Activated naive CD8-positive, alpha-beta T cell treated with anti-CD3 and anti-CD28 coated beads for 36 hours (primary cell): Measurements from ENCODE around the gene GRIA1. TPM values are rescaled to one million over a fixed set of nuclear protein-coding genes. Genes with fewer than 3 reads are reported as not detected.
"Not testable (repeated sequence)": the region's sequence is repeated elsewhere in the genome, so short reads cannot be mapped to it uniquely, and the experiment has no call there.

Source experiments
- DNase-seq: peaks from one replicate; pipeline ENCODE4 v3.0.0; 2021
- H3K27ac Mint-ChIP-seq: one replicate; pipeline ENCODE4 v1.8.0; 2022; ENCODE audit warnings: mild to moderate bottlenecking, moderate library complexity, mixed read lengths
- H3K27me3 Mint-ChIP-seq: one replicate; pipeline ENCODE4 v1.8.0; 2022; ENCODE audit warnings: mild to moderate bottlenecking, mixed read lengths
- H3K36me3 Mint-ChIP-seq: one replicate; pipeline ENCODE4 v1.8.0; 2021; ENCODE audit warnings: mild to moderate bottlenecking, mixed read lengths
- H3K4me1 Mint-ChIP-seq: one replicate; pipeline ENCODE4 v1.8.0; 2021; ENCODE audit warnings: mixed read lengths
- H3K4me3 Mint-ChIP-seq: one replicate; pipeline ENCODE4 v1.8.0; 2022; ENCODE audit warnings: mild to moderate bottlenecking, moderate library complexity, mixed read lengths
- H3K9me3 Mint-ChIP-seq: one replicate; pipeline ENCODE4 v1.8.0; 2022; ENCODE audit warnings: mixed read lengths
- total RNA-seq, 2 experiments: library from RNA; stranded (reverse); gene quantifications; one replicate each; pipeline ENCODE4 v1.2.3, GENCODE V29; 2021

The GRIA1 gene
- total RNA-seq, 2 experiments from 2014 or later: not detected

- Mint-ChIP-seq H3K4me3 (no peak overlapping the region), H3K27me3 (no peaks in the 10 kb centered on the region), H3K36me3 (no peaks in the 10 kb centered on the region), H3K9me3 (no peaks in the 10 kb centered on the region), H3K4me1 (no peaks in the 10 kb centered on the region), H3K27ac (no peak overlapping the region)
- DNase-seq: no peak
Measured at GRCh38 chr5:153829510-153830065, 339.1 kb downstream of the GRIA1 start.

- Mint-ChIP-seq H3K27me3 (no peaks in the 10 kb centered on the region), H3K4me1 (no peaks in the 10 kb centered on the region), H3K4me3 (no peak overlapping the region)
Measured at GRCh38 chr5:153831973-153832372, 341.5 kb downstream of the GRIA1 start.

GRCh38 chr5:153835891-153836515 lies 345.5 kb downstream of the GRIA1 start:
- Mint-ChIP-seq H3K9me3 (no peaks in the 10 kb centered on the region), H3K4me3 (no peak overlapping the region), H3K36me3 (no peaks in the 10 kb centered on the region), H3K27me3 (no peaks in the 10 kb centered on the region), H3K4me1 (no peaks in the 10 kb centered on the region), H3K27ac (no peak overlapping the region)
- no peak for DNase-seq

More at GRCh38 chr5:153831973-153832372, 341.5 kb downstream of the GRIA1 start:
- Mint-ChIP-seq H3K9me3 (no peaks in the 10 kb centered on the region), H3K27ac (no peak overlapping the region), H3K36me3 (no peaks in the 10 kb centered on the region)
- no peak for DNase-seq

- not testable (repeated sequence) for H3K4me3 Mint-ChIP-seq, H3K4me1 Mint-ChIP-seq, H3K27ac Mint-ChIP-seq, H3K27me3 Mint-ChIP-seq, DNase-seq, H3K36me3 Mint-ChIP-seq
- H3K9me3 Mint-ChIP-seq: peaks cover 12% of the 10 kb centered on the region
Measured at GRCh38 chr5:153849303-153850113, 359.0 kb downstream of the GRIA1 start.

GRCh38 chr5:153860195-153860886 lies 369.9 kb downstream of the GRIA1 start:
- Mint-ChIP-seq H3K27me3 (peaks cover 5% of the 10 kb centered on the region), H3K4me3 (no peak overlapping the region), H3K36me3 (no peaks in the 10 kb centered on the region), H3K4me1 (no peaks in the 10 kb centered on the region), H3K9me3 (no peaks in the 10 kb centered on the region), H3K27ac (no peak overlapping the region)
- DNase-seq: no peak

GRCh38 chr5:153862906-153863305 lies 372.4 kb downstream of the GRIA1 start:
- H3K4me1 Mint-ChIP-seq, DNase-seq, H3K9me3 Mint-ChIP-seq, H3K4me3 Mint-ChIP-seq, H3K36me3 Mint-ChIP-seq, H3K27me3 Mint-ChIP-seq, H3K27ac Mint-ChIP-seq: not testable (repeated sequence)
